ENCODE results near the gene TRIAP1.

The TRIAP1 gene

DNA sequence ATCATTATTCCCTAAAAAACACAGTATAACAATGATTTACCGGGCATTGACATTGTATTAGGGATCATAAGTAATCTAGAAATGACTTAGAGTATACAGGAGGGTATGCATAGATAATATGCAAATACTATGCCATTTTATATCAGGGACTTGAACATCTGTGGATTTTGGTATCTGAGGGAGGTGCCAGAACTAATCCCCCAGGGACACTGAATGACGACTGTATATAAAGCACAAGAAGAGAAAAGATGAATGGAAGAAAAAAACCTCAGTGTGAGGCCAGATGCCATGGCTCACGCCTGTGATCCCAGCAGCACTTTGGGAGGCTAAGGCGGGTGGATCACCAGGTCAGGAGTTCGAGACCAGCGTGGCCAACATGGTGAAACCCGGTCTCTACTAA is 33.8 kb downstream of the TRIAP1 start:
- 84 to 85% methylated on average over 6 to 7 of the region's 7 CpGs for WGBS, 2 experiments

DNA sequence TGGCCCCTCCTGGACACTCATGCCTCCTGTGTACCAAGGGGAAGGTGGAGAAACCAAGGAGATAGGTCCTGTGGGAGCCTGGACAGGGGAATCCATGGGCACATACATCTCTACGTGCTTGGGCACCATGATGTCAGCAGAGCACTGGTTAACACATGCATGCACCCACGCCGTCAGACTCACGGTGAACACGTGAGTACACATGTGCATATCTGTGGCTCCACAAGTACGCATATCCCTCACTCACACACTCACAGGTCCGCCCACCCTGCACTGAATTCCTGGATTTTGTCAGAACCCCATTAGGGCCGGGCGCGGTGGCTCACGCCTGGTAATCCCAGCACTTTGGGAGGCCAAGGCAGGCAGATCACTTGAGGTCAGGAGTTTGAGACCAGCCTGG is 37.4 kb downstream of the TRIAP1 start:
- H3K4me3 ChIP-seq (ENCODE audit: insufficient read depth, low read depth, low read length), result no peak overlapping the region
- no peaks in the 10 kb centered on the region for H3K36me3 ChIP-seq (ENCODE audit: control insufficient read depth, insufficient read depth, low read length)
- H3K9me3 ChIP-seq (ENCODE audit: control insufficient read depth, low read length), result no peaks in the 10 kb centered on the region
- H3K27ac ChIP-seq (ENCODE audit: insufficient read depth, low read depth, low read length, poor library complexity, severe bottlenecking), result no peak overlapping the region
- 90 to 95% methylated on average over 11 of the region's 11 CpGs for WGBS, 2 experiments
- no peaks in the 10 kb centered on the region for H3K27me3 ChIP-seq (ENCODE audit: control insufficient read depth, insufficient read depth, low read length, poor library complexity, severe bottlenecking)
- peaks cover 7% of the 10 kb centered on the region for H3K4me1 ChIP-seq (ENCODE audit: control insufficient read depth, insufficient read depth, low read length)

More for the DNA sequence above, 33.8 kb downstream of the TRIAP1 start:
- Histone ChIP-seq H3K27me3 (ENCODE audit: control insufficient read depth, insufficient read depth, low read length, poor library complexity, severe bottlenecking) (no peaks in the 10 kb centered on the region), H3K4me1 (ENCODE audit: control insufficient read depth, insufficient read depth, low read length) (peaks cover 13% of the 10 kb centered on the region), H3K27ac (ENCODE audit: insufficient read depth, low read depth, low read length, poor library complexity, severe bottlenecking) (no peak overlapping the region), H3K36me3 (ENCODE audit: control insufficient read depth, insufficient read depth, low read length) (no peaks in the 10 kb centered on the region), H3K4me3 (ENCODE audit: insufficient read depth, low read depth, low read length) (no peak overlapping the region), H3K9me3 (ENCODE audit: control insufficient read depth, low read length) (no peaks in the 10 kb centered on the region)

DNA sequence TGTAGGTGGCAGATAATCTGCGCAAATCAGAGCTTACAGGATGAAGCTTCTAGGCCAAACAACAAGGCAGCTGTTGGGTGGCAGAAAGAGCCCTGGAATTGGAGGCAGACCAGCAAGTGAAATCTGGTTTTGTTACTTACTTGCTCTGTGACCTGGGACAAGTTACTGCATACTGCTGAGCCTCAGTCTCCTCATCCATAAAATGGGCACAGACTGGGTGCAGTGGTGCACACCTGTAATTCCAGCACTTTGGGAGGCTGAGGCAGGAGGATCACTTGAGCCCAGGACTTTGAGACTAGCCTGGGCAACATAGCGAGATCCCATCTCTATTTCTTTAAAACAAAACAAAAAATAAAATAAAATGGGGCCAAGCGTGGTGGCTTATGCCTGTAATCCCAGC is 39.6 kb downstream of the TRIAP1 start:
- no peaks in the 10 kb centered on the region for H3K9me3 ChIP-seq (ENCODE audit: control insufficient read depth, low read length)
- H3K36me3 ChIP-seq (ENCODE audit: control insufficient read depth, insufficient read depth, low read length), result no peaks in the 10 kb centered on the region
- H3K4me3 ChIP-seq (ENCODE audit: insufficient read depth, low read depth, low read length), result no peak overlapping the region
- WGBS, 2 experiments, result 89 to 91% methylated on average over 3 of the region's 3 CpGs
- peaks cover 11% of the 10 kb centered on the region for H3K4me1 ChIP-seq (ENCODE audit: control insufficient read depth, insufficient read depth, low read length)
- H3K27me3 ChIP-seq (ENCODE audit: control insufficient read depth, insufficient read depth, low read length, poor library complexity, severe bottlenecking), result no peaks in the 10 kb centered on the region
- H3K27ac ChIP-seq (ENCODE audit: insufficient read depth, low read depth, low read length, poor library complexity, severe bottlenecking), result no peak overlapping the region

DNA sequence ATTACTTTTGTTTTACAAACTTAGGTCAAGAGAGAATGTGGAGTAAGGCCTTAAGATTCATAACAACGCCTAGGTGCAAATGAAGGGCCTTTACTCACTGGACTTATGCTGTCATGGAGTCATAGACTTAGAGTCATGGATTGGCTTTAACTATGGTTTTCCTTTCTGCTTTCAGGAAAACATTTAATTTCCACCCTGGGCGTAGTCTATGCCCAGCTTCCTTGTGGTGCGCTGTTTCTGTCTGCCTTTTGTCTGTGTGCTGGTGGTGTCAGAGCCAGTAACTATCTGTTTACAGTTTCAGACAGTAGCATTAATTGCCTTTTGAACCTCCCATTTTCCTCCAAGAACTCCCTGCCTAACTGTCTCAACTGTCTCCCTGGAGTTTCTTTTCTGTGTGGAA is 40.1 kb downstream of the TRIAP1 start:
- Histone ChIP-seq H3K9me3 (ENCODE audit: control insufficient read depth, low read length) (no peaks in the 10 kb centered on the region), H3K36me3 (ENCODE audit: control insufficient read depth, insufficient read depth, low read length) (no peaks in the 10 kb centered on the region), H3K4me3 (ENCODE audit: insufficient read depth, low read depth, low read length) (no peak overlapping the region), H3K4me1 (ENCODE audit: control insufficient read depth, insufficient read depth, low read length) (peaks cover 11% of the 10 kb centered on the region), H3K27me3 (ENCODE audit: control insufficient read depth, insufficient read depth, low read length, poor library complexity, severe bottlenecking) (no peaks in the 10 kb centered on the region), H3K27ac (ENCODE audit: insufficient read depth, low read depth, low read length, poor library complexity, severe bottlenecking) (no peak overlapping the region)
- 92 to 93% methylated on average over 3 of the region's 3 CpGs for WGBS, 2 experiments

DNA sequence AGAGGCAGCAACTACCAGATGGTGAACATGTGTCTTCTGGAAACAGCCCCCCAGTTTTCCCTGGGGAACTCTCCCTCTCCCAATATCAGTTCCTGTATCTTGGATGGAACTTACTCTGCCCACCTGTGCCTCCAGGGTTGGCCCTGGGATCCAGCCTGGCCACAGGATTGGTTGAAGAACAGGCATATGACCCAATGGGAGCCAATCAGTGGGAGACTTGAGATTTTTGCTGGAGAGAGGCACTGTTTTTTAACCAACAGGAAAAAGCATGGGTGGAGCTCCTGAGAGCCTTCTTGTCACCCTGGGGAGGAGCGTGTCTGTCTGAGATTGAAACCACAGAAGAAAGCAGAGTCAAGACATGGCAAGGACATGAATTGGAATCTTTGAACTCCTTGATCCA is 41.9 kb downstream of the TRIAP1 start:
- Histone ChIP-seq H3K4me3 (ENCODE audit: insufficient read depth, low read depth, low read length) (no peak overlapping the region), H3K36me3 (ENCODE audit: control insufficient read depth, insufficient read depth, low read length) (no peaks in the 10 kb centered on the region), H3K27me3 (ENCODE audit: control insufficient read depth, insufficient read depth, low read length, poor library complexity, severe bottlenecking) (no peaks in the 10 kb centered on the region), H3K27ac (ENCODE audit: insufficient read depth, low read depth, low read length, poor library complexity, severe bottlenecking) (no peak overlapping the region), H3K4me1 (ENCODE audit: control insufficient read depth, insufficient read depth, low read length) (peaks cover 11% of the 10 kb centered on the region), H3K9me3 (ENCODE audit: control insufficient read depth, low read length) (no peaks in the 10 kb centered on the region)
- 93 to 97% methylated on average over 1 of the region's 1 CpG for WGBS, 2 experiments

DNA sequence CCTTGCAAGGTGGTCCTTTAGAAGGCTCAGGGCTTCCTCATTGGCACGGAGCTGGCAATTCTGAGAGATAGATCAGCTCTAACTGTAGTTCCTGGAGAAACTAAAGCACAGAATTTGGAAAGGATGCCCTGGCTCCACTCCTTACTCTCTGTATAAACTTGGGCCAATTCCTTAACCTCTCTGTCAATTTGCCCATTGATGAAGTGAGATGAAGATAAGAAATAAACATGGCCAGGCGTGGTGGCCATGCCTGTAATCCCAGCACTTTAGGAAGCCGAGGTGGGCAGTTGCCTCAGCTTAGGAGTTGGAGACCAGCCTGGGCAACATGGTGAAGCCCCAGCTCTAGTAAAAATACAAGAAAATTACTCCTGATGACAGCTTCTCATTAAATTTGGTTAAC is 42.3 kb downstream of the TRIAP1 start:
- WGBS, 2 experiments, result 93 to 99% methylated on average over 3 of the region's 3 CpGs
- H3K36me3 ChIP-seq (ENCODE audit: control insufficient read depth, insufficient read depth, low read length), result no peaks in the 10 kb centered on the region
- H3K4me1 ChIP-seq (ENCODE audit: control insufficient read depth, insufficient read depth, low read length), result peaks cover 11% of the 10 kb centered on the region
- no peaks in the 10 kb centered on the region for H3K9me3 ChIP-seq (ENCODE audit: control insufficient read depth, low read length)
- H3K4me3 ChIP-seq (ENCODE audit: insufficient read depth, low read depth, low read length), result no peak overlapping the region
- H3K27ac ChIP-seq (ENCODE audit: insufficient read depth, low read depth, low read length, poor library complexity, severe bottlenecking), result no peak overlapping the region
- H3K27me3 ChIP-seq (ENCODE audit: control insufficient read depth, insufficient read depth, low read length, poor library complexity, severe bottlenecking), result no peaks in the 10 kb centered on the region

DNA sequence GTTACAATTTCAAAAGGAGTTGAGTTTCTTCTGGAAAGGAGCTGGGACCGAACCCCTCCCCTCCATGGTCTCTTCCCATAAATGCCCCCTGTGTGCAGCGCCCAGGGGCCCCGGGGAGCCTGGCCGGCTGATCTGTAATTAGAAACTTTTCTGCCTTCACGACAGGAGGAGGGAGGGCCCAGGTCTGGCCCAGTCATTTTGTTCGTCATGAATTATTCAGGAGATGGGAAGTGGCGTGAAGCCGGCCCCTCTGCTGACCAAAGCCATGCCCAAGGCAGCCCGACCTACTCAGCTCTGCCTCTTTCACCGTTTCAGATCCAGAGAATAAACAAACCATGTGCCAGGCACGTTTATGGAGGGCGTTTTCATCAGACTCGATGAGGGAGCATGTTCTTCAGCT is 44.0 kb downstream of the TRIAP1 start:
- no peaks in the 10 kb centered on the region for H3K36me3 ChIP-seq (ENCODE audit: control insufficient read depth, insufficient read depth, low read length)
- peak overlapping the region; percentile 80 for H3K27ac ChIP-seq (ENCODE audit: insufficient read depth, low read depth, low read length, poor library complexity, severe bottlenecking)
- peaks cover 27% of the 10 kb centered on the region for H3K4me1 ChIP-seq (ENCODE audit: control insufficient read depth, insufficient read depth, low read length)
- no peaks in the 10 kb centered on the region for H3K9me3 ChIP-seq (ENCODE audit: control insufficient read depth, low read length)
- H3K27me3 ChIP-seq (ENCODE audit: control insufficient read depth, insufficient read depth, low read length, poor library complexity, severe bottlenecking), result no peaks in the 10 kb centered on the region
- no peak overlapping the region for H3K4me3 ChIP-seq (ENCODE audit: insufficient read depth, low read depth, low read length)
- 16 to 17% methylated on average over 13 of the region's 13 CpGs for WGBS, 2 experiments

DNA sequence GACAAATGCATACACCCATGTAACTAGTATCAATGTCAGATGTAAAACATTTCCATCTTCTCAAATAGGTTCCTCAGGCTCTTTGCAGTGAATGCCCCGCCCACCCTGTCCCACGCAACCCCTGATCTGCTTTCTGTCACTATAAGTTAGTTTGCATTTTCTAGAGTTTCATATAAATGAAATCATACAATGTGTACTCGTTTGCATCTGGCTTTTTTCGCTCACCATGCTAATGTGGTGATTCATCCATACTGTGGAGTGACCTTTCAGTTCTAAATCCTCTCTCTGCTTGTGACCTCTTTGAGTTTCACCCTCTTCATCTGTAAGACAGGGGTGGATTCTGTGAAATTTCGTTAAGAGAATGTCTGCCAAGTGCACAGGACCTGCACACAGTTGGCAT is 46.7 kb downstream of the TRIAP1 start:
- Histone ChIP-seq H3K27me3 (ENCODE audit: control insufficient read depth, insufficient read depth, low read length, poor library complexity, severe bottlenecking) (no peaks in the 10 kb centered on the region), H3K4me3 (ENCODE audit: insufficient read depth, low read depth, low read length) (no peak overlapping the region), H3K27ac (ENCODE audit: insufficient read depth, low read depth, low read length, poor library complexity, severe bottlenecking) (no peak overlapping the region), H3K36me3 (ENCODE audit: control insufficient read depth, insufficient read depth, low read length) (no peaks in the 10 kb centered on the region), H3K4me1 (ENCODE audit: control insufficient read depth, insufficient read depth, low read length) (peaks cover 28% of the 10 kb centered on the region), H3K9me3 (ENCODE audit: control insufficient read depth, low read length) (no peaks in the 10 kb centered on the region)
- 91% methylated on average over 4 to 5 of the region's 5 CpGs for WGBS, 2 experiments

DNA sequence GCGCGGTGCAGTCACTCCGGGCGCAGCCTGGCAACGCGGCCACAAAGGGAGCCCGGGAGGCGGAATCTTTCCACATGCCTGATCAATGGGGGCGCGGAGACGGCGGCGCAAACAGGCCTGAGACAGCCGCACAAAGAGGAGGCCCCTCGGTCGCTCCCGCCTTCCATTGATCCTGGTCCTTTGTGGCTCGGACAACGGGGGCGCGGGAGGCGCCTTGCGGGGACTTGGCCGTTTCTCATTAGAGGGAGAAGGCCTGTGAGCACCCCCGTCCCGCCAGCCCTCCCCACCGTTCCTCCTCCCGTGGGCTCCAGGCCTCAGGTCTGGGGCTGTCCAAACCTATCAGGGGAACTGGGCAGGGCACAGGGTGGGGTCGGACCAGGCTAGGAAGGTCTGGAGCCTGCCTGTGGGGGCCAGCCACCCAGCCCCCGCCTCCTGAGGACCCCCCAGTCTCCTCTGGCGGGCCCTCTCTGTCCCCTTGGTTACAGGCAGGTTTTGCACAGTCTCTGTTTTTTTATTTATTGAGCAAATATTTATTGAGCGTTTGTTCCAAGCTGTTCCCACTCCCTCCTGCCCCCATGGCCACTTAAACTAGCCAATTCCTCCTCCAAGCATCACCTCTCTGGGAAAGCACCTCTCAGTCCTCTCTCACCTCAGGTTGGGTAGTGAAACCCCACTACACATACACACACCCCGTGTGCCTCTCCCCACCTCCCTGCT is 48.2 kb downstream of the TRIAP1 start:
- WGBS, 2 experiments, result 64% methylated on average over 33 of the region's 33 CpGs
- Histone ChIP-seq H3K27ac (ENCODE audit: insufficient read depth, low read depth, low read length, poor library complexity, severe bottlenecking) (peak overlapping the region; percentile 89), H3K36me3 (ENCODE audit: control insufficient read depth, insufficient read depth, low read length) (no peaks in the 10 kb centered on the region), H3K27me3 (ENCODE audit: control insufficient read depth, insufficient read depth, low read length, poor library complexity, severe bottlenecking) (no peaks in the 10 kb centered on the region), H3K4me3 (ENCODE audit: insufficient read depth, low read depth, low read length) (no peak overlapping the region), H3K4me1 (ENCODE audit: control insufficient read depth, insufficient read depth, low read length) (peaks cover 33% of the 10 kb centered on the region), H3K9me3 (ENCODE audit: control insufficient read depth, low read length) (no peaks in the 10 kb centered on the region)

DNA sequence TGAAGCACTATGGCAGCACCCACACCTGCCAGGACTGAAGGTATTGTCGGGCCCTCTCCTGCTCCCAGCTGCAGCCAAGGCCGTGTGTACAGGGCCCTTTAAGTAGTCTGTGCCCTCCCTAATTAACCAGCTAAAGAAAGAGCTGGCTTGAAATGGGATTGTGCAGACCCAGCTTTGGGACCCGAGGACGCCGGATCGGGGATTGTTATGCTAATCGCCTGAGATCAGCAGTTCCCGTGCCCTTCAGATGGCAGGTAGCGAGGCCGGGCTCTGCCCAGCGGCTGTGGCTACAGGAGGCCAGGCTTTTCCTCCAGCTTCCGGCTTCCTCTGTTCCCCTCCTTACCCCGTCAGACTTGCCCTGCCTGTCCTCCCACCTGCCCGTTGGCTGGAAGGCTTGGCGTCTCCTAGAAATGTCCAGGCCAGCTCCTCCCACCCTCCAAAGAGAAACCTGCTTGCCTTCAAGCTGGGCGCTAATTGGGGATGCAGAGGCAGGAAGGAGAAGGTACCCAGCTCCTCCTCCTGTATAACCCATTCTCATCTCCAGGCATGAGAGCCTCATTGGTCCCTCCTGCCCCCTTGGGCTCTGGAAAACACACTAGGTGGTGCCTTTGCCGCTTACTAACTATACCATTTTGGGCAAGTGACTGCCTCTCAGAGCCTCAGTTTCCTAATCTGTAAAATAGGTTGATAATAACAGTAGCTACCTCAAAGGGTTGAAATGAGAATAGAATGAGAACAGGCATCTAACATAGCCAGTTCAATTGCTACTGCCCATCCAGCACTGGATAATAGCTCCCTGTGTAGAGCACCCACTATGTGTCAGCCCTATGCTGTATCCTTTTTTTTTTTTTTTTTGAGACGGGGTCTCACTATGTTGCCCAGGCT is 51.5 kb downstream of the TRIAP1 start:
- Histone ChIP-seq H3K4me3 (ENCODE audit: insufficient read depth, low read depth, low read length) (peak overlapping the region; percentile 12), H3K27ac (ENCODE audit: insufficient read depth, low read depth, low read length, poor library complexity, severe bottlenecking) (peak overlapping the region; percentile 3), H3K27me3 (ENCODE audit: control insufficient read depth, insufficient read depth, low read length, poor library complexity, severe bottlenecking) (no peaks in the 10 kb centered on the region), H3K36me3 (ENCODE audit: control insufficient read depth, insufficient read depth, low read length) (no peaks in the 10 kb centered on the region), H3K9me3 (ENCODE audit: control insufficient read depth, low read length) (no peaks in the 10 kb centered on the region), H3K4me1 (ENCODE audit: control insufficient read depth, insufficient read depth, low read length) (peaks cover 23% of the 10 kb centered on the region)
- WGBS, 2 experiments, result 13% methylated on average over 18 of the region's 18 CpGs
